GM18507 (cell line): Measurements from ENCODE around the gene CLDN1.
"Not testable (repeated sequence)": the region's sequence is repeated elsewhere in the genome, so short reads cannot be mapped to it uniquely, and the experiment has no call there.

Experiments used
- DNase-seq: peaks from one replicate; pipeline ENCODE4 v3.0.0; 2011; ENCODE audit warnings: low read depth; ENCODE audit not compliant: insufficient read length; ENCODE audit errors: extremely low spot score
- FAIRE-seq: peaks from 2 replicates; lab custom pipeline; 2011; peaks lifted over from hg19 to GRCh38; lab: Jason Lieb, UNC

The CLDN1 gene

DNA sequence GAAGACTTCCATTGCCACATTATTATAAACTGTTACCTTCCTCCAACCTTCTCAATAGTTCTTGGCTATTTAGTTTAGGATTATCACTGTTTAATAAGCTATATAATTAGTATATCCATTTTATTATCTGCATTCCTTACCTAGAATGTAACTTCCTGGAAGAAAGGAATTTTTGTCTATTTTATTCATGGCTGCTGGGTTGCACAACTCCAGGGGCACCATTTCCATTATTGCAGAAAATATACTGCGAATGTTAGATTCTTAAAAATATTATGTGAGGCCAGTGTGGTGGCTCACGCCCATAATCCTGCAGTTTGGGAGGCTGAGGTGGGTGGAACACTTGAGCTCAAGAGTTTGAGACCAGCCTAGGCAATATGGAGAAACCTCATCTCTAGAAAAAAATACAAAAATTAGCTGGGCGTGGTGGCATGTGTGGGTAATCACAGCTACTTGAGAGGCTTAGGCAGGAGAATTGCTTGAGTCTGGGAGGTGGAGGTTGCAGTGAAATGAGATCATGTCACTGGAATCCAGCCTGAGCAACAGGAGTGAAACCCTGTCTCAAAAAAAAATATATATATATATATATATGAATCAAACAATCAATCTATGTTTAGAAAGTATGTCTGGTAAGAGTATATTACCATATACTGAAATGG is 19.9 kb downstream of the CLDN1 start:
- DNase-seq (no peak), FAIRE-seq (no peak)

DNA sequence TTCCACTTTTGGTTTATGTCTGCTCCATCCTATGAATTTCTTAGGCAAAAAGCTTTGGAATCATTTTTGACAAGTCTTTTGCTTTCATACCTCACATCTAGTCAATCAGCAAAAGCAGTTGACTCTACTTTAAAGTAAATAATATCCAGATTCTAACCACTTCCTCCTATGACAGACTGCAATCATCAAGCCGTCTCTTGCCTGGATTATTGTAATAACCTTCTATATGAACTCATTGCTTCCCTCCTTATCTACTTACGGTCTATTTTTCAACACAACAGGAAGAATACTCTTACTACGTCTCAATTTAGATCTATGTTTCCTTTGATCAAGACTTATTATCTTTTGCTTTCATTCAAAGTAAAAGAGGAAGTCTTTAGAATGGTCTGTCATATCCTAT is 20.7 kb downstream of the CLDN1 start:
- FAIRE-seq (no peak), DNase-seq (no peak)

DNA sequence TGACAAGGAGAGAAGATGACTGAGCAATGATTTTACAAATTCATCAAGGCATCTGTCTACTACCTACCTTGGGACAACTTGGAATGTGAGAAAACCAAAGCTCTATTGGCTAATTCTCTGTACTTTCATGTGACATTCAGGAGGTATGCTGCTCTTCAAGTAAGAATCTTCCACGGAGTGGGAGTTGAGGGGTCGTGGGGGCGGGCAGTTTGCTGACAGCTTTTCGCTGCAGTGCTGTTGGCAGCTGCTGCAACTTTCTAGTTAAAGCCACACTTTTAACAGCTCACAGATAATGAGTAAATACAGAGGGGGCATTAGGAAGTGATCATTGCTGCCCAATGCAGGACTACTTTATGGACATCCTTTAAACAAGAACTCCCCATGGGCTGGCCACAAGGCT is 22.3 kb downstream of the CLDN1 start:
- FAIRE-seq (no peak), DNase-seq (no peak)

DNA sequence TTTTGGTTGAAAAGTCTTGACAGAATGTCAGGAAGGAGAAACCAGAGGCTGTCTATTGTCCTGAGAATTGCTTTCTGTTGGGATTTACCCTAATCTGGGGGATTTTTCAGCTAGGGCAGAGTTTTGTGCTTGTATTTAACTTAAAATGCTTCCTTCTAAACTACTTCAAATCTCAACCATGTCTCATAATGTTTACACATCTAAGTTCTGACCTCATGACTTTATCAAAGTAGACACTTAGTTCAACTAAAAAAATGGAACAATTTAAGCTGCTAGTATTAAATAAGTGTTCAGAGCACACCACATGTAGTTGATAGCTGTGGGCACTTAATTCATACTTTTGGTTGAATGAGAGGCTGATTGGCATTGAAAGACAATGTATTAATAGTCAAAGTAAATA is 28.2 kb downstream of the CLDN1 start:
- no peak for FAIRE-seq
- DNase-seq: no peak

DNA sequence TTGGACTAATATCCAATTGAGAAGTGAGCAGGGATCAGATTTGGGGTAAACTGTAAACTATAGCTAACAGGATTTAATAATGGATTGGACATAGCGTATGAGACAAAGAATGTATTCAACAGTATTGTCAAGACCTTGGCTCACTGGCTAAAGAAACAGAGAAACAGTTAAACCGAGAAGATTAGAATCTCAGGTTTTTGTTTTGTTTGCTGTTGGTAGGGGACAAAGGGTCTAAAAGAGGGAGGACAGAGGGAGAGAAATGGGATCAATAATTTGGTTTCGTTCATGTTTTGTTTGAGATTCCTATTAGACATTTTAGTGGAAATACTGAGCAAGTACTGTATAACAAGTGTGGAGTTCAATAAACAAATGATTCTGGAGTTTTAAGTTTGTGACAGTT is 28.6 kb downstream of the CLDN1 start:
- DNase-seq: no peak
- no peak for FAIRE-seq

DNA sequence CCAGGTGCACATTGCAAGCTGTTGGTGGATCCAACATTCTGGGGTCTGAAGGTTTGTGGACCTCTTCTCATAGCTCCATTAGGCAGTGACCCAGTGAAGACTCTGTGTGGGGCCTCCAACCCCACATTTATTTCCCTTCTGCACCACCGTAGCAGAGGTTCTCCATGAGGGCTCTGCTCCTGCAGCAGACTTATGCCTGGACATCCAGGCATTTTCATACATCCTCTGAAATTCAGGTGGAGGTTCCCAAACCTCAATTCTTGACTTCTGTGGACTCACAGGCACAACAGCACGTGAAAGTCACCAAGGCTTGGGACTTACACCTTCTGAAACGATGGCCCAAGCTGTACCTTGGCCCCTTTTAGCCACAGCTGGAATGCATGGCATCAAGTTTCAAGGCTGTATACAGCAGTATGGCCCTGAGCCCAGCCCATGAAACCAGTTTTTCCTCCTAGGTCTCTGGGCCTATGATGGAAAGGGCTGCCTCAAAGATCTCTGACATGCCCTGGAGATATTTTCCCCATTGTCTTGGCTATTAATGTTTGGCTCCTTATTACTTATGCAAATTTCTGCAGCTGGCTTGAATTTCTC is 30.2 kb downstream of the CLDN1 start:
- DNase-seq: no peak
- no peak for FAIRE-seq

DNA sequence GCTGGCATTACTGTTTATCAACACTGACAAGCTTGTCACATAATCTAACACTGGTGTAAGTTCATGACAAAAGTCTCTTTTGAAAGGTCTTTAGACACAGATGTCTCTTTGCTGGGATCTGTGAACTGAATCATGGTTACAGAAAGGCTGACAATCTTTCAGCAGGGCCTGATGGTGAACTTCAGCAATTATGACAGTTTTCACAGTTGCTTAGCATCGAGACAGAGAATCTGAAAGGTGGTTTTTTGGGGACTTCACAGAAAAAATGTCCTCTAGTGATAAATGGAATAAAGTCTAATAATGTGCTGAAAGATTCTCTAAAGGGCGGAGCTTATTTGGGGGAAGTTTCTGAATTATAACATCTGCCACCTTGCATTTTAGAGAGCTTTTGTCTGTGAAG is 32.3 kb downstream of the CLDN1 start:
- no peak for FAIRE-seq

DNA sequence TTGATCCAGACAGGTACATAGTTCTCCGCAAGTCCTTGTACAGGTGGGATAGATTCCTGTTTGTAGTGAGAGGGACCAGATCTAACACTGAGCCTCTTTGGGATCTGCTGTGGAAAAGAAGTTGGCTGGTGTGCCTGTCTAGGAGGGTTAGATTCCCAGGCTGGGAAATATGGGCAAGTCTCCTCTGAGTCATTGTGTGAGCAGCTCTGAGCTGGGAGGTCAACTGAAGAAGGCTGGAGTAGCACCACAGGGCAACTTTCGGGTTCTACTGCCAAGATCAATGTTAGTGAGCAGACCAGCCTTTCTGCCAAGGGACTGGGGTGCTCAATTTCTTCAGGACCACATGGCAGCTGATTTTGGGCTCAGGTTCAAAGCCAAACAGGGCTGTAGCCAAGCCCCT is 33.4 kb downstream of the CLDN1 start:
- DNase-seq: no peak
- FAIRE-seq: no peak

More for the DNA sequence above, 32.3 kb downstream of the CLDN1 start:
- DNase-seq: no peak

DNA sequence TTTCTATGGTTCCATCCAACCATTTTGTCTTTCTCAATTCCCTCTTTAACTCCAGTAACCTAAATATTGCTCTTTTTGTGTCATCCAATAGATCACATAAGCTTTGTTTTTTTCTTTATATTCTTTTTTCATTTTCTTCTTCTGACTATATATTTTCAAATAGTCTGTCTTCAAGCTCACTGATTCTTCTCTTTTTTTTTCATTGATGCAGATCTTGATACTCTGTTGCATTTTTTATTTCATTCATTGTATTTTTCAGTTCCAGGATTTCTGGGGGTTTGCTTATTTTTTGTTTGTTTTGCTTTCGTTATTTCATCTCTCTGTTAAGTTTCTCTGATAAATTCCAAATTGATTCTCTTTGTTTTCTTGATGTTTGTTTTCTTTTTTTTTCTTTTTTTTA is 36.2 kb downstream of the CLDN1 start:
- DNase-seq: no peak
- no peak for FAIRE-seq

DNA sequence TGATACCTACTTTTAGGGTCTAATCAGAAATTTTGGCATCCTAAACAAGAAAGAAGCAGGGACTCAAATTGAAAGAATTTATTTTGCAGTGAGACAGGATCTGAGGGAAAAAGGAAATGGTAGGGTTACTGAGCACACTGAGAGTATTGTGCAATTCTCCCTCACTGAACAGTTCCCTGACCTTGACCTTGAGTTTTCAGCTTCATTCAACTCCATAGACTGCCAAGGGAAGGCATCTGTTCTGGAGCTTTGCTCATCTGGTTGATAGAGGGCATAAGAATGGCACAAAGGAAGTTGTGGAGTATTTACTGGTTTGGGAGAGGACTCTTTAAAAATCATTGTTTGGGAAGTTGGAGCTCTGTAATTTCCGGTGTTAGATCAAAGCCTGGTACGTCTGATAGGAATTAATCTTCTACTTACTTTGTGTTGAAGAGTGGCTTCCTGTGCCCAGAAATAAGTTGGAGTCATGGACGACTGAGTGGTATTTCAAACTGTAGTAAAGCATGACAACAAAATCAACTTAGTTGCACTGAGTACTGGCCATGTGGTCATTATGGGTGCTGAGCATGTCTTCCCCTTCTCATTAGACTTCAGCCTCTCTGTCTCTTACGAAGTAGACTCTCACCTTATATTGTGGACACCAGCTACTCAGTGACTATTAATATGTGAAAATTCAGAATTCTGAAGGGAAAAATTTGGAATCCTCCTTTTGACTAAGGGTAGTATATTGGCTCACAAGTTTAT is 40.8 kb downstream of the CLDN1 start:
- FAIRE-seq: no peak
- DNase-seq: no peak

DNA sequence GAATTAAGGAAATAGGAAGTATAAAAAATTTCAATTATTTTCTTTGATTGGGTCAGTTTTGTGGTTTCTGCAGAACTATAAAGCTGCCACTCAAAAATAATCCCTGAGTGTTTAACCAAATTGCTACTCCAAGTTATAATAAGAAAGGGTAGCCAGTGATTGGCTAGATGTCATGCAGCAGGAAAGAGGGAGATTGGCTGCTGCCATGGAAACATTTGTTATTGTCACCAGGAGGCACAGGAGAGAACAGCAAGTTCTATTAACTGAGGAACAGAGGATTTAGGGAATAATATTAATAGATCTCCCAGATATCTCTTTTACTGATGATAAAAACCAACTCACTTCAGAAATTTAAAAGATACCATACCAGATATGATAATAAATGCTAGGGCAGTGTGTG is 42.6 kb downstream of the CLDN1 start:
- FAIRE-seq: no peak
- DNase-seq: no peak

DNA sequence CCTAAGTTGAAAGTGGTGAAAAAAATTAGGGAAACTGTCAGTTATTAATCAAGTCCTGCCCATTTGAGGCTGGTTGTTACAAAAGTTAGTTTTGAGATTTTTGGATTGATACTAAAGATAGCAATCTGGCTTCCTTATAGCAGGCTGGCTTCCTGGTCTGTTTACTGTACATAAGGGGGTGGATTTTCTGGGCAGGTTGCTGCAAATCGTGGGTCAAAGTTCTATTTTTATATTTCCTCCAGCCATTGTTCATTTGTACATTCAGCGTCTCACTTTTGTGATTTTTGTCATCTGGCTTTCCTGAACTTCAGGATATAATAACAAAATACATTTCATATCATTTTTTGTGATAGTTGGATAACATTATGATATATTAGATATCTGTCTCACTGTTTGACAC is 49.5 kb downstream of the CLDN1 start:
- FAIRE-seq (no peak), DNase-seq (no peak)

DNA sequence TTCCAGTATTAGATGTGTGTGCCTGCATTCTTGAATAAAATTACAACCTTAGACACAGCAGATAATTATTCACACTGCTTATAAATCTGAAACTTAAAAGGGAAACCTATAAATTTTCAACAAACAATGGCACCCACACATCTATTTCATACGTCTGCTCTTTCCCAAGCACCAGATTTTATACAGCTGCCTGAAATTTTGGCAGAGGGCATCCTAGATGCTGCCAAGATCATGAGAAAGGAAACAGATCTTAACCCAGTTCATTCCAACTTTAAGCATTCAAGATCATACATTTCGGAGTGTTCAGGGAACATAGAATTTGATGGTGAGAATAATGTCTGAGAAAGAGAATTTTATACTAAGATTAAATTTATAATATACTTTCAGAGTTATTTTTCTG is 53.1 kb downstream of the CLDN1 start:
- no peak for FAIRE-seq
- no peak for DNase-seq

DNA sequence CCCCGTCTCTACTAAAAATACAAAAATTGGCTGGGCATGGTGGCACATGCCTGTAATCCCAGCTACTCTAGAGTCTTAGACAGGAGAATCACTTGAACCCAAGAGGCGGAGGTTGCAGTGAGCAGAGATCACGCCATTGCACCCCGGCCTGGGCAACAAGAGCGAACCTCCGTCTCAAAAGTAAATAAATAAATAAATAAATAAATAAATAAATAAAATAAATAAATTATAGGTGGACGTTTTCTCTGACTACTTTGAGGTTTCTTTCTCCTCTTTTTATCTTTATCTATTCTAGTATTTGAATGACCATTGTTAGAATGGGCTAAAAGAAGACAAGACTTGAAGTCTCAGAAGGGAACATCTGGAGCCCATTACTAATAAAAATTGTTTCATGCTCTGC is 54.8 kb downstream of the CLDN1 start:
- not testable (repeated sequence) for FAIRE-seq, DNase-seq

DNA sequence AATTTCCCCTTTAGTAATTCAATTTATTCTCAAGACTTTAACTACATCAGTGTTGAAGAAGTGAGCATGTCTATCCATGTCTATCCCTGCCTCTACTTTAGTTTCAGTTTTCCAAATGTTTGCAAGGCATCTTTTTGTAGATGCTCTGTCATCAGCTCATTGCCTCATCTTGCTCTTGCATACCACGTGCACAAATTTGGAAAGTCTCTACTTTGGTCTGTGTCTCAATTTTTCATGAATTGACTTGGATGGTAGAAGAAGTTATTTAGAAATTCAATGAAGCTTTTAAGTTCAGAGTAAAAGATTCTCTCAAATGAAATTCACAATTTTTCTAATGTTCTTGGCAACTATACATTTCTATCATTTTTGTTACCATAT is 55.3 kb downstream of the CLDN1 start:
- DNase-seq: no peak
- FAIRE-seq: no peak

DNA sequence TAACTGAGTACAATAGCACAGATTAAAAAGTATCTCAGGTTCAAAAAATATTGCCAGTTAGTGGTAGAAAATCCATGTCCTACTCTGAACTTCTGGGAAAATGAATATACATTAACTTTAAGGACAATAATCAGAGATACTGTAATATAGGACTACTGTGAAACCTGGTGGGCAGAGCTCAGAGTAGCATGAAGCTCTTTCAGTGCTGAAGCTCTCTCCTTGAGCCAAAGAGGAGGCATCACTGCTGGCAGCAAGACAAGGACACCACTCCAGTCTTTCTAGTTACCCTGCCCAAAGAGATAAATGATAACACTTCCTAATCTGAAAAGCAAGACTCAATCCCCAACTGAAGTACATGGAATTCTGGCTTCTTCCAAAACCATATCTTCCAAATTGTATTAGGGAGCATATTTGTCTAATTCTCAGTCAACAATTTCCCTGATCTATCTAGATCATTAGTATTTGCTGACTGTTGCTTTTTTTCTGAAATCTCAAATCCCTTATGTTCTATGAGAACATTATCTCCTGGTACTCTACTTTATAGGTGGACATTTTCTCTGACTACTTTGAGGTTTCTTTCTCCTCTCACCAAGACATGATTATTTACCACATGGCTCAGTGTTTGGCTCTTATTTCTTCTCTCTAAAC is 55.9 kb downstream of the CLDN1 start:
- FAIRE-seq (no peak), DNase-seq (no peak)

DNA sequence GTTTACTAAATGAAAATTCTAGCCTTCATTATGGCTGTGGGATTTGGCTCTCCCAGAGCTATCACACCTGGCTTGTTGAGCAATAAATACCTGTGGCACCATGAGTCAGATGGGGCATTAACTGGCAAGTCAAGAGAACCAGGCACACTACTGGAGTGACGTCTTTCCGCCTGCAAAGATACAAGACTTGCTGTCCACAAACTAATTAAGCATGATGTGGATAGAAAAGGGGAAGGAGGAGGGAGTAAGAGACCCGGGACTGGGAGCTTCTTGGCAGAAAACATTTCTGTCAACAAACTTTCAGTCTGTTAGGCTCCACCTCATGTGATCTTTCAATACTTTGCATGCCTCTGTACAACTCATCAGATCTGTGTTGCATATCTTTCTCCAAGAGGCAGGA is 56.5 kb downstream of the CLDN1 start:
- no peak for DNase-seq
- FAIRE-seq: no peak

DNA sequence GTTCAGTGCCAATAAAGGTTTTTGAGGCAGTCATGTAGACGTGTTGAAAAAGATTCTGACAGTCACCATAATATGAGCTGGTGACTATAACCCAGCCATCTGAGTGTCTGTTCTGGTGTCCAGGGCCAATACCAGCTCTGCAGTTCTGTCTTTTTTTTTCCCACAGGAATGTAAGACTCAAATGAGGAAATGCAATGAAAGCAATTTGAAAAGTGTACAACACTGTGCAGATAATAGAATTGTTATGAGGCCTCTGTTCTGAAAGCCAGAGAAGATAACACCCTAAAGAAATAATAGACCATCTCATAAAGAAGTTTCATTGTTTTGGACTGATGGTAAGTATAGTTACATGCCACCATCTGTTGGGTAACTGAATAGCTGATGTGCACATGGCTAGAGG is 57.1 kb downstream of the CLDN1 start:
- DNase-seq (no peak), FAIRE-seq (no peak)

DNA sequence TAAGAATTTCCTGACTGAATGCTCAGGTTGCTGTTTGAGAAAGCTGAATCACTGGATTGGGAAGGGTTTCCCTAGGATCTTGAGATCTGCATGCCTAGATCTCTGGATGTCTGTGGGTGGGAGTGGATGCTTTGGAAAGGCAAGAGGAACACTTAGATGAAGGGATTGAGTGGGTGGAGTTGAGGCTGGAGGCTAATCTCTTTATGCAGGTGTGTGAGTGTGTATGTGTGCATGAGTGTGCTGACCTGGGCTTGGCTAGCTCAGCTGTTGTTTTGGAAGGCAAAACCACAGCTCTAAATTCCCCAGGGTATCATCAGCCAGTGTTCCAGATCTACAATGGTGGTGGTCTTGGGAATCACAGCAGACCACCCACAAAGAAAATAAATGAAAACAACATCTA is 60.5 kb downstream of the CLDN1 start:
- DNase-seq: no peak
- FAIRE-seq: no peak

DNA sequence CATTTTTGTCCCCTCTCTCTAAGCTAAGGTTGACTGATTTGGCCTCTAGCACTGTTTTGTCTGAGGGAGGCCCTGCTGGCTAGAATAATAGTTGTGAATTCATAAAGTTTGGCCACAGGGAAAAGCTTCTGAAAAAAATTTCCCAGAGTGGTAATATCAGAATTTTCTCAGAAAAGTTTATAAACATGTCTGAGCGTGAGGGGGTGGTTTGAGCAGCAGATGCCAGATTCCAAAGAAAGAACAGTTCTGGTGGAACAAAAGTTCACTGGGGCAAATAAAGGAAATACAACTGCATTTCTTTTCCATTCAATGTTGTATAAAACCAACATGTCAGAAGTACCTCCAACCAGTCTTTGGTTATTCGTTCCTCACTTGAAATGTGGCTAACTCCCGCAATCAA is 61.2 kb downstream of the CLDN1 start:
- no peak for DNase-seq
- no peak for FAIRE-seq

DNA sequence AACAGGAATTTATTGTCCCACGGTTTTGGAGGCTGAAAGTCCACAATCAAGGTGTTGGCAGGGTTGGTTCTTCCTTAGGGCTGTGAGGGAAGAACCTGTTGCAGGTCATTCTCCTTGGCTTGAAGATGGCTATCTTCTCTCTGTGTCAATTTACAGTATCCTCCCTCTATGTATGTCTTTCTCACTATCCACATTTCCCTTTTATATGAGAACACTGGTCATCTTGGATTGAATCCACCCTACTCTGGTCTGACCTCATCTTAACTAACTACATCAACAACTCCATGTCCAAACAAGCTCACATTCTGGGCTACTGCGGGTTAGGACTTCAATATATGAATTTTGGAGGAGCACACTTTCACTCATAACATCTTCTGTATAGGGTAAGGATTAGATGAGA is 61.9 kb downstream of the CLDN1 start:
- no peak for DNase-seq
- FAIRE-seq: no peak
